CD14-positive monocyte (primary cell): Measurements from ENCODE around the gene MDFIC. TPM values are rescaled to one million over a fixed set of nuclear protein-coding genes. Genes with fewer than 3 reads are reported as not detected.

Experiments used
- DNase-seq, 3 donors: peaks; one replicate each; pipeline ENCODE4 v3.0.0-alpha.2; 2011 to 2022
- H2AFZ ChIP-seq: 2 replicates; pipeline ENCODE4 v1.6.0; 2012; ENCODE audit warnings: mild to moderate bottlenecking, low read depth, low read length, inconsistent platforms; ENCODE audit not compliant: insufficient read depth, poor library complexity, severe bottlenecking
- H3K27ac ChIP-seq, 2 donors: 1 replicate in 1 of 2; 2 replicates in 1 of 2; pipeline ENCODE4 v1.5.1; 2012 to 2013; ENCODE audit warnings: low read length in 2 of 2, control low read depth in 1 of 2, inconsistent platforms in 1 of 2, low read depth in 1 of 2, mild to moderate bottlenecking in 1 of 2
- H3K27me3 ChIP-seq, 2 donors: one replicate each; pipeline versions ENCODE4 v1.6.0 to v1.6.1; 2011 to 2013; ENCODE audit warnings: low read length in 2 of 2; ENCODE audit not compliant: control insufficient read depth in 2 of 2, insufficient read depth in 2 of 2
- H3K36me3 ChIP-seq, 2 donors: replicated peaks in 1 of 2; 1 replicate in 1 of 2; 2 replicates in 1 of 2; pipeline versions ENCODE4 v1.5.1 to v1.6.1; 2012 to 2013; ENCODE audit warnings: low read length in 2 of 2, control low read depth in 1 of 2, inconsistent platforms in 1 of 2, mild to moderate bottlenecking in 1 of 2; ENCODE audit not compliant: insufficient read depth in 2 of 2, control insufficient read depth in 1 of 2
- H3K4me1 ChIP-seq, 2 donors: 1 replicate in 1 of 2; 2 replicates in 1 of 2; pipeline versions ENCODE4 v1.5.1 to v1.6.1; 2012 to 2013; ENCODE audit warnings: low read length in 2 of 2, control low read depth in 1 of 2, inconsistent platforms in 1 of 2, mild to moderate bottlenecking in 1 of 2, moderate library complexity in 1 of 2; ENCODE audit not compliant: insufficient read depth in 2 of 2, control insufficient read depth in 1 of 2
- H3K4me2 ChIP-seq: replicated peaks from 2 replicates; pipeline ENCODE3; 2012; ENCODE audit warnings: low read length, moderate library complexity, mild to moderate bottlenecking; ENCODE audit not compliant: poor library complexity, severe bottlenecking; ENCODE audit errors: extremely low read depth
- H3K4me3 ChIP-seq, 3 experiments: fragments of 200-600 bp in 1 of 3; sonication (generic) in 1 of 3; replicated peaks in 1 of 3; 1 replicate in 2 of 3; 2 replicates in 1 of 3; pipeline ENCODE4 v1.5.1; 2011 to 2013; ENCODE audit warnings: low read length in 3 of 3, mild to moderate bottlenecking in 3 of 3, control low read depth in 2 of 3, low read depth in 2 of 3, inconsistent platforms in 1 of 3, moderate library complexity in 1 of 3
- H3K79me2 ChIP-seq: 2 replicates; pipeline ENCODE4 v1.6.0; 2012; ENCODE audit warnings: mild to moderate bottlenecking, control low read depth, inconsistent platforms, low read length, moderate library complexity; ENCODE audit not compliant: insufficient read depth
- H3K9ac ChIP-seq: 2 replicates; pipeline ENCODE4 v1.6.0; 2017; ENCODE audit warnings: low read length, mild to moderate bottlenecking; ENCODE audit not compliant: insufficient read depth, poor library complexity, severe bottlenecking
- H3K9me3 ChIP-seq, 2 donors: replicated peaks in 1 of 2; 1 replicate in 1 of 2; 2 replicates in 1 of 2; pipeline versions ENCODE4 v1.5.1 to v1.6.1; 2012 to 2013; ENCODE audit warnings: low read length in 2 of 2, control low read depth in 1 of 2; ENCODE audit not compliant: control insufficient read depth in 1 of 2, insufficient read depth in 1 of 2
- H4K20me1 ChIP-seq: 2 replicates; pipeline ENCODE4 v1.6.0; 2012; ENCODE audit warnings: mild to moderate bottlenecking, low read length, control low read depth, moderate library complexity; ENCODE audit not compliant: insufficient read depth
- H3K27ac Mint-ChIP-seq, 7 donors: one replicate each; pipeline ENCODE4 v1.8.0; 2020; ENCODE audit warnings: mild to moderate bottlenecking in 7 of 7, mixed read lengths in 7 of 7, moderate library complexity in 6 of 7, inconsistent platforms in 2 of 7
- H3K27me3 Mint-ChIP-seq, 3 donors: one replicate each; pipeline ENCODE4 v1.8.0; 2021 to 2022; ENCODE audit warnings: low read depth in 3 of 3, mild to moderate bottlenecking in 3 of 3, mixed read lengths in 3 of 3, moderate library complexity in 3 of 3, inconsistent platforms in 1 of 3
- H3K36me3 Mint-ChIP-seq, 2 donors: one replicate each; pipeline ENCODE4 v1.8.0; 2020; ENCODE audit warnings: mixed read lengths in 2 of 2, inconsistent platforms in 1 of 2, mild to moderate bottlenecking in 1 of 2
- H3K4me1 Mint-ChIP-seq: one replicate; pipeline ENCODE4 v1.8.0; 2020; ENCODE audit warnings: mild to moderate bottlenecking, mixed read lengths
- H3K4me3 Mint-ChIP-seq, 2 donors: one replicate each; pipeline ENCODE4 v1.8.0; 2020; ENCODE audit warnings: mild to moderate bottlenecking in 2 of 2, mixed read lengths in 2 of 2, moderate library complexity in 1 of 2
- H3K9me3 Mint-ChIP-seq, 7 donors: one replicate each; pipeline ENCODE4 v1.8.0; 2020 to 2022; ENCODE audit warnings: mixed read lengths in 7 of 7, mild to moderate bottlenecking in 6 of 7, moderate library complexity in 6 of 7, inconsistent platforms in 2 of 7
- WGBS: methylation state at CpG from one replicate; pipeline ENCODE4 v1.1.5; 2013; ENCODE audit warnings: missing lambda C conversion rate; ENCODE audit not compliant: insufficient coverage; 5-methylcytosine and 5-hydroxymethylcytosine counted together
- intact Hi-C, 2 donors: fragments of 100-400 bp; cut with micrococcal nuclease; formaldehyde crosslinking; loops; one replicate each; pipeline versions ENCODE4 v1.15.0 to v1.15.1; 2023
- polyA plus RNA-seq, 3 donors: library from polyadenylated mRNA; depleted of rRNA in 1 of 3; unstranded in 2 of 3; stranded (reverse) in 1 of 3; fragments of 300-500 nt in 2 of 3; fragments of >200 nt in 1 of 3; fragmentation: Illumina TruSeq in 2 of 3; gene quantifications; 1 replicate in 2 of 3; 2 replicates in 1 of 3; pipeline ENCODE4 v1.2.3, GENCODE V29; 2012 to 2021
- TF ChIP-seq, protein P1 (sequence below): fragments of 200-600 bp; IDR thresholded peaks from one replicate; pipeline ENCODE4 v1.8.0; 2022; ENCODE audit warnings: antibody characterized with exemption, mild to moderate bottlenecking

The MDFIC gene
- polyA plus RNA-seq, 3 donors: 13.0 to 30.0 (median 19.9) TPM

DNA sequence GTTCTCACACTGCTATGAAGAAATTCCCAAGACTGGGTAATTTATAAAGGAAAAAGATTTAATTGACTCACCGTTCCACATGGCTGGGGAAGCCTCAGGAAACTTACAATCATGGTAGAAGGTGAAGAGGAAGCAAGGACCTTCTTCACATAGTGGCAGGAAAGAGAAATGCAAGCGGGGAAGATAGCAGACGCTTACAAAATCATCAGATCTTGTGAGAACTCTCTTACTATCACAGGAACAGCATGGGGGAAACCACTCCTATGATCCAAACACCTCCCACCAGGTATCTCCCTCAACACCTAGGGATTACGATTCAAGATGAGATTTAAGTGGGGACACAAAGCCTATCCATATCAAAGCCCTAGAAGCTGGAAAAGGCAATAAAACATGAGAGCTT is 130.8 kb downstream of the MDFIC start:
- TF ChIP-seq, protein P1, sequence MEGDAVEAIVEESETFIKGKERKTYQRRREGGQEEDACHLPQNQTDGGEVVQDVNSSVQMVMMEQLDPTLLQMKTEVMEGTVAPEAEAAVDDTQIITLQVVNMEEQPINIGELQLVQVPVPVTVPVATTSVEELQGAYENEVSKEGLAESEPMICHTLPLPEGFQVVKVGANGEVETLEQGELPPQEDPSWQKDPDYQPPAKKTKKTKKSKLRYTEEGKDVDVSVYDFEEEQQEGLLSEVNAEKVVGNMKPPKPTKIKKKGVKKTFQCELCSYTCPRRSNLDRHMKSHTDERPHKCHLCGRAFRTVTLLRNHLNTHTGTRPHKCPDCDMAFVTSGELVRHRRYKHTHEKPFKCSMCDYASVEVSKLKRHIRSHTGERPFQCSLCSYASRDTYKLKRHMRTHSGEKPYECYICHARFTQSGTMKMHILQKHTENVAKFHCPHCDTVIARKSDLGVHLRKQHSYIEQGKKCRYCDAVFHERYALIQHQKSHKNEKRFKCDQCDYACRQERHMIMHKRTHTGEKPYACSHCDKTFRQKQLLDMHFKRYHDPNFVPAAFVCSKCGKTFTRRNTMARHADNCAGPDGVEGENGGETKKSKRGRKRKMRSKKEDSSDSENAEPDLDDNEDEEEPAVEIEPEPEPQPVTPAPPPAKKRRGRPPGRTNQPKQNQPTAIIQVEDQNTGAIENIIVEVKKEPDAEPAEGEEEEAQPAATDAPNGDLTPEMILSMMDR: no peak
- H3K4me1 ChIP-seq: peaks cover 0 to 7% of the 10 kb centered on the region in 2 donors
- peaks cover 0 to 7% (median 2%) of the 10 kb centered on the region in 7 donors for H3K9me3 Mint-ChIP-seq
- DNase-seq: no peak
- H3K4me1 Mint-ChIP-seq: peaks cover 8% of the 10 kb centered on the region
- H4K20me1 ChIP-seq: no peaks in the 10 kb centered on the region
- no peak overlapping the region for H2AFZ ChIP-seq
- no peak overlapping the region for H3K27ac ChIP-seq
- H3K4me3 Mint-ChIP-seq: no peak overlapping the region
- no peaks in the 10 kb centered on the region for H3K27me3 ChIP-seq
- no peak overlapping the region for H3K9ac ChIP-seq
- no peak overlapping the region for H3K27ac Mint-ChIP-seq
- H3K9me3 ChIP-seq: no peaks in the 10 kb centered on the region
- no CpG with 5 or more reads among the region's 4 CpGs for WGBS
- no peak overlapping the region for H3K4me3 ChIP-seq
- intact Hi-C loops: no loop called here
- H3K36me3 ChIP-seq: no peaks in the 10 kb centered on the region
- H3K79me2 ChIP-seq: no peaks in the 10 kb centered on the region
- H3K36me3 Mint-ChIP-seq: no peaks in the 10 kb centered on the region
- H3K4me2 ChIP-seq: no peak overlapping the region
- H3K27me3 Mint-ChIP-seq: peaks cover 0 to 2% (median 0%) of the 10 kb centered on the region in 3 donors

DNA sequence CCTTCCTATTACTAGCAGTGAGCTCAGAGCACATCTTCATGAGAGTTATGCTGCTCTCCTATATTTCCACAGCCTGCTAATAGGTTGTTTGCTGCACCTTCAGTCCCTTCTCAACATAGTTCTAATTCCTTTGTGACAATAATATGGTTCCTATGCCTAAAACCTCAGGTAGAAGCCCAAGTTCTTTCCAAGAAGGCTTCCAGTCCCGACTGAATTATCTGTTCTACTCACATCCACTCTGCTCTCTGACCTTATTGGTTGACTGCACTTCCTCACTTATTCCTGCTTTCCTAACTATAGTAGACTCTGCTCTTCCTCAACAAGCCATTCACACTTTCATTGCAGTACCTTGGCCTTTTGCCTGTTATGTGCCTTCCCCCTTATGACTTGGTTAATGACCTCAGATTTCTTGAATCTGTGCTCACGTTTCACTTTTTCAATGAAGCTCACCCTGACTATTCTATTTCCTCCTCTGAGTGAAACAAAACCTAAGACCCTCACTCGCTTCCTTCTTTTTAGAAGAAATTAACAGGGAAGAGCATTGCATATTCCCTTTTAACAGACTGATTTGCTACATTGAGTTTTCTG is 132.7 kb downstream of the MDFIC start:
- no peak for DNase-seq
- Mint-ChIP-seq H3K4me3 (no peak overlapping the region), H3K27me3 (peaks cover 0 to 2% (median 0%) of the 10 kb centered on the region in 3 donors), H3K36me3 (no peaks in the 10 kb centered on the region), H3K9me3 (peaks cover 0 to 7% (median 2%) of the 10 kb centered on the region in 7 donors), H3K27ac (peak overlapping the region in 1 of 7 donors; percentile 42), H3K4me1 (peaks cover 14% of the 10 kb centered on the region)
- Histone ChIP-seq H3K9me3 (no peaks in the 10 kb centered on the region), H3K4me1 (peaks cover 5 to 12% of the 10 kb centered on the region in 2 donors), H3K9ac (no peak overlapping the region), H3K79me2 (no peaks in the 10 kb centered on the region), H3K27ac (no peak overlapping the region), H2AFZ (no peak overlapping the region), H4K20me1 (no peaks in the 10 kb centered on the region), H3K4me2 (no peak overlapping the region), H3K4me3 (no peak overlapping the region), H3K36me3 (no peaks in the 10 kb centered on the region), H3K27me3 (no peaks in the 10 kb centered on the region)
- intact Hi-C loops: no loop called here
- TF ChIP-seq, protein P1: no peak
- WGBS: 25% methylated on average over 2 of the region's 3 CpGs
